Central memory CD4-positive, alpha-beta T cell (primary cell): ENCODE results near the gene CXorf65.
A peak's percentile ranks its signal among the peaks of the same experiment; 100 is the strongest.

Experiments
- DNase-seq: peaks from one replicate; pipeline ENCODE4 v3.0.0; 2022
- total RNA-seq, 3 experiments: gene quantifications; one replicate each; lab custom pipeline; 2026; lab: John Stamatoyannopoulos, UW

The CXorf65 gene
- 0.07 to 1.2 (median 0.33) reads per million in 3 experiments for total RNA-seq

- DNase-seq: no peak
Measured at GRCh38 chrX:71106427-71106826, at the start of gene CXorf65. Gene CXorf65 (minus strand): TSS chrX:71106740. CDS start chrX:71106556, 184 bp downstream.

GRCh38 chrX:71154641-71155040 lies 48.1 kb upstream of the CXorf65 start:
- no peak for DNase-seq

GRCh38 chrX:71154196-71154595 lies 47.7 kb upstream of the CXorf65 start:
- no peak for DNase-seq

- no peak for DNase-seq
Measured at GRCh38 chrX:71151366-71151765, 44.8 kb upstream of the CXorf65 start.

GRCh38 chrX:71148278-71148663 lies 41.7 kb upstream of the CXorf65 start:
- no peak for DNase-seq

GRCh38 chrX:71147496-71148277 lies 41.1 kb upstream of the CXorf65 start:
- DNase-seq: no peak

- DNase-seq: no peak
Measured at GRCh38 chrX:71144651-71145050, 38.1 kb upstream of the CXorf65 start, which contains the start of gene NLGN3. Gene NLGN3 (plus strand): TSS chrX:71144841. CDS start chrX:71147750, 2,909 bp downstream.

- no peak for DNase-seq
Measured at GRCh38 chrX:71143508-71143907, 37.0 kb upstream of the CXorf65 start.

GRCh38 chrX:71140440-71140839 lies 33.9 kb upstream of the CXorf65 start:
- DNase-seq: no peak

- DNase-seq: no peak
Measured at GRCh38 chrX:71131510-71131909, 25.0 kb upstream of the CXorf65 start.

GRCh38 chrX:71128915-71129765 lies 22.6 kb upstream of the CXorf65 start:
- DNase-seq: peak; percentile 75

GRCh38 chrX:71128166-71128833 lies 21.8 kb upstream of the CXorf65 start:
- no peak for DNase-seq

- DNase-seq: no peak
Measured at GRCh38 chrX:71118985-71119535, 12.5 kb upstream of the CXorf65 start.

GRCh38 chrX:71118032-71118984 lies 11.8 kb upstream of the CXorf65 start, which contains the start of gene MED12:
Gene MED12 (plus strand): TSS chrX:71118596. CDS start chrX:71118755, 159 bp downstream.
- peak; percentile 73 for DNase-seq

- no peak for DNase-seq
Measured at GRCh38 chrX:71117358-71117757, 10.8 kb upstream of the CXorf65 start.

GRCh38 chrX:71111921-71112431 lies 5.4 kb upstream of the CXorf65 start:
- peak; percentile 70 for DNase-seq

- peak; percentile 93 for DNase-seq
Measured at GRCh38 chrX:71111141-71111843, 4.8 kb upstream of the CXorf65 start, which contains the start of gene IL2RG. Gene IL2RG (minus strand): TSS chrX:71111577. CDS start chrX:71111539, 38 bp downstream.

GRCh38 chrX:71109051-71109450 lies 2.5 kb upstream of the CXorf65 start:
- no peak for DNase-seq

GRCh38 chrX:71107762-71108360 lies 1.3 kb upstream of the CXorf65 start:
- peak; percentile 52 for DNase-seq

GRCh38 chrX:71107245-71107644 lies 705 bp upstream of the CXorf65 start:
- no peak for DNase-seq
